Stimulated activated CD4-positive, alpha-beta T cell treated with anti-CD3 and anti-CD28 coated beads, Interleukin-15, amount 100 ng/mL, for 24 hours (primary cell): ENCODE results near the gene RNF212.
"Not testable (repeated sequence)": the region's sequence is repeated elsewhere in the genome, so short reads cannot be mapped to it uniquely, and the experiment has no call there.

Experiments used
- DNase-seq: peaks from one replicate; pipeline ENCODE4 v3.0.0-alpha.2; 2020

The RNF212 gene

GRCh38 chr4:1113311-1114009 is at the start of gene RNF212:
Gene RNF212, minus strand, starts transcription at chr4:1113564. Its CDS starts 100 bp downstream, at chr4:1113464.
- DNase-seq = peak; percentile 55

GRCh38 chr4:1160351-1160750 is 47.0 kb upstream of the RNF212 start:
- DNase-seq = no peak

DNA sequence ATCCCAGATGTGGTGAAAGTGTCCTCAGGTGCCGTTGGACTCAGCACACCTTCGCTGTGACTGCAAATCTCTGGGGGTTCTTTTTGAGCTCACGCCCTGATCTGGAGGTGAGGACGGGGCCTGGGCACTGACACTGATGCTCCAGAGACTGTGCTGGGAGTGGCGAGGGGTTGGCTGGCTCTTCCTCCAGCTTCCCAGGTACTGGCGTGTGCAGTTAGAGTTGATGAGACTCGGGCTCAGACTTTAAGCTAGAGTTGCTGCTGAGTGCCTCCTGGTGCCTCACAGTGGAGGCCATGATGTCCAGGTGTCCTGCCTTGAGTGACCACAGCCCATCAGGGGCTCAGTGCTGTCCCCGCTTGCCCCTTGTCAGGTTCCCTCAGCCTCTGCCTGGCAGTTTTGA is 42.7 kb upstream of the RNF212 start:
- DNase-seq = no peak

GRCh38 chr4:1155314-1155713 is 42.0 kb upstream of the RNF212 start:
- DNase-seq = no peak

DNA sequence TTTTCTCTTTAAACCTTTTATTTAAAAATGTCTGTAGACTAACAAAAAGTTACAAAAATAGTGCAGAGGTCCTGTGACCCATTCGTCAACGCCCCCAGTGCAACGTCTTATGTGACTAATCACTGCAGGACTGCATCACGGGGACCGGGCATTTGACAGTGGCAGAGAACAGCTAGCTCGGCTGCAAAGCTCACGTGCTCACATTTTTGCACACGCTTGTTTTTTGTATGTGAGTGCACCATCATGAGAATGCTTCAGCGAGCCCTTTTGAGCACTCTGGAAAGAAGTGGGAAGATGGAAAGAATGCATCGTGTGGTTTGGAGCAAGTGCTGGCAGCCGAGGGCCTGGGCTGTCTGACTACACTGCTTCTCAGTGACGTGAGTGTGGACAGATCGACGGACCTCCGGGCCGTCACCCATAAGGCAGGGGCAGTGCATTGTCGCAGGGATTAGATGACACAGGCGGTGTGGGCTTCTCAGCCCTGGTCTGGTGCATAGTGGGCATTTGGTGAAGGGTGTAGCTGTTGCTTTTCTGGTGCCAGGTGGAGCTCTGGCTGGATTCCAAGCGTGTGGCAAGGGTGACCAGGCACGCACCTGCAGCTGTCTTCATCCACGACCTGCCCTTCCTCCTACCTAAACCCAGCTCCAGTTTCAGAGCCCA is 41.3 kb upstream of the RNF212 start:
- DNase-seq = no peak

DNA sequence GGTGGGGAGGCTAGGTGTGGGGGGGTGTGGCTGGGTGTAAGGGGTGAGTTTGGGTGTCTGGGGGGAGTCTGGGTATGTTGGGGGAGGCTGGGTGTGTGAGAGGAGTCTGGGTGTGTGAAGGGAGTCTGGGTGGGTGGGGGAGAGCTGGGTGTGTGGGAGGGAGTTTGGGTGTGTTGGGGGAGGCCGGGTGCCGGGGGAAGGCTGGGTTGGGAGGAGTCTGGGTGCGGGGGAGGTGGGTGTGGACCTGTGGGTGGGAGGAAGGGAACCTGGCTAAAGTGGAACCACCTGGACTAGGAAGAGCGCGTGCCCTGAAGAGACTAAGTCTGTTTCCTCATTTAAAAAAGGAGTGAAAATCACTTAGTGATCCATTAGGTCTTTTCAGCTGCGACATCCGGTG is 40.8 kb upstream of the RNF212 start:
- DNase-seq = no peak

DNA sequence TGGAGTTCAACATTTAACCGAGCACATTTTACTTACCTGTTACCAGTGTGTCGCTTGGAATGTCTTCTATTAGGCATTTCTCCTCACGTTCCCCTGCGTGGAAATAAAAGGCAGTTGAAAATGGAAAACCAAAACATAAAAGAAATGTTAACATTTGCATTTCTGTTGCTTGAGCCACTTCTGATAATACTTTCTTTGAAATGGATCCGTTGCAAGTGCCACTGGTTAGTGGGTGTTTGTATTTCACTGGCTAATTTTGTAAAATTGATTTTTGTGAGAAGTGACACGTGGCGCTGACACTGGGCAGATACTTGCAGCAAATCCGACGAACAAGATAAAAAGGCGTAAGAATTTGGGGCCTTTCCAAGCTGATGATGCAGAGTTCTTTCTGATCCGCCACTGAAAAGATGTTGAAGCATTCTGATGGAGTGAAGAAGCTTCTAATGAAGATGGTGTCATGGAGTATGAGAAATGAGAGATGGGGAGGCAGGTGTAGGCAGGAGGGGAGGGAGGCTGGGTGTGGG is 40.3 kb upstream of the RNF212 start:
- DNase-seq = no peak

- DNase-seq = no peak
These were observed 38.9 kb upstream of the RNF212 start for GRCh38 chr4:1152290-1152689.

- no peak for DNase-seq
These were observed 38.2 kb upstream of the RNF212 start for GRCh38 chr4:1151541-1151940.

GRCh38 chr4:1150875-1151274 is 37.5 kb upstream of the RNF212 start:
- DNase-seq = no peak

- no peak for DNase-seq
These were observed 26.5 kb upstream of the RNF212 start for GRCh38 chr4:1139860-1140259.

- no peak for DNase-seq
These were observed 24.5 kb upstream of the RNF212 start for GRCh38 chr4:1137850-1138249.

- no peak for DNase-seq
These were observed 23.9 kb upstream of the RNF212 start for GRCh38 chr4:1137063-1137776.

GRCh38 chr4:1136048-1136447 is 22.7 kb upstream of the RNF212 start:
- DNase-seq = no peak

DNA sequence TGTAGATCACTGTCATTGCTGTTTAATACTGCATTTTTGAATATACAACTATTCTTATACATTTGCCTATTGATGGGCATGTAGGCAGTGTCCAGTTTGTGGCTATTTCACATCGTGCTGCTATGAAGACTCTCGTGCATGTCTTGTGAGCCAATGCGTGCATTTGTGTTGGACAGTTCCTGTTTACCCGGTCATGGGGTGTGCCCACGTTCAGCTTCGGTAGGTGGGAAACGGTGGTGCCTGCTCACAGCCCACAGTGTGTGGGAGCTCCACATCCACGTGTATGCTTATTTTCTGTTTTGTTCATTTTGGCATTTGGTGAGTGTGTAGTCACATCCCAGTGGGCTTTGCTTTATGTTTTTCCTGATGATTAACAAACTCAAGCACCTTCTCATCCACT is 19.7 kb upstream of the RNF212 start:
- DNase-seq = no peak

DNA sequence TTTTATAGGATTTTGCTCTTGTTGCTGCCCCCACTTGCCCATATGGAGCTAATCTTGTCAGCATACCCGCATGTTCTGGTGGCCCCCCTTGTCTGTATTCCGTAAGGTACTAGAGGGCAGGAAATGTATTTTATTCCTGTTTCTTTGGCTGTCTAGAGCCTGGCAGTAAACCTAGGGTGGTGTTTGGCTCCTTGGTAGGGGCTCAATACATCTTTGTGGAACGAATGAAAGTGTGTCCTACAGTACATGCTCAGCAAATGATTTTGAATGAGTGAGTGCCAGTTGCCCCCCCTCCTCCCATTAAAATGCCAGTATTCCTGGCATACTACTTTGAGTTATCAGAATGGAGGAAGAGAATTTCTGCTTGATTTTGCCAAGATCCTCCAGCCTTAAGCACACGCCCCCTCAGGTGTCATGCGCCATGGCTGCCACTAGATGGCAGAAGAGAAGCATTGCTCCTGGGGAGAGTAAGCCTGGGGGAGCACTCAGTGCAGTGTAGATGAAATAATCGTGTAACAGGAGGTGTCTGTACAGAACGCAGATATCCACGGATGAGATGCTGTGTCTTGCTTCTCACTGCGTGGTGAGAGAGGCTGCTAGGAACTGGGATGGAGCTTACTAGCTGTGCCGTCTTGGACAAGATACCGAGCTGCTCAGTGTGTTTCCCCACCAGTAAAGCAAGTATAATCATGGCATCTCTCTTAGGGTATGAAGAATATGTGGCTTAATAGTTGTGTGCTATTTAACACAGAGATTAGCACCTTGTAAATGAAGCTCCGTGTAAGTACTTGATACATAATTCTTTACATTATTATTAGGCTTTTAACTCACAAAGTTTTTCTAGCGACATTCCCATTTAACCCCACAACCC is 17.2 kb upstream of the RNF212 start:
- peak; percentile 75 for DNase-seq

DNA sequence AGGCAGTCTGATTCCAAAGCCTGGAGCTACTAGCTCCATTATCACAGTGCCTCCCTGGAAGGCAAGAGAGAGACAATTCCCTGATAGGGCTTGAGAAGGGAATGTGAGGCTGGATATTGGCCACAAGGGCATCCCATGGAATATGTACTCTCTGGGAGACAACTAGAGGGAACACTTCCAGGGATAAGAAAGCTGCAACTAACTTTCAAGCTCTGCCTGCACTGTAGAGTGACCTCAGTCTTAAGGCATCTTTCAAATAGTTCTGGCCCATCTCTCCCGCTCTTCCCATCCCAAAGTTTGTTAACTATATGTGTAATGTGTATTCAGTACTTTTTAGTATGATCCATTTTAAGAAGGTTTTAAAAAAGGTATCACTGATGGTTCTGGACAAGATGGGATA is 13.1 kb upstream of the RNF212 start:
- no peak for DNase-seq

- not testable (repeated sequence) for DNase-seq
These were observed 12.1 kb upstream of the RNF212 start for GRCh38 chr4:1125466-1125865.

- DNase-seq = no peak
These were observed 11.5 kb upstream of the RNF212 start for GRCh38 chr4:1124818-1125217.

DNA sequence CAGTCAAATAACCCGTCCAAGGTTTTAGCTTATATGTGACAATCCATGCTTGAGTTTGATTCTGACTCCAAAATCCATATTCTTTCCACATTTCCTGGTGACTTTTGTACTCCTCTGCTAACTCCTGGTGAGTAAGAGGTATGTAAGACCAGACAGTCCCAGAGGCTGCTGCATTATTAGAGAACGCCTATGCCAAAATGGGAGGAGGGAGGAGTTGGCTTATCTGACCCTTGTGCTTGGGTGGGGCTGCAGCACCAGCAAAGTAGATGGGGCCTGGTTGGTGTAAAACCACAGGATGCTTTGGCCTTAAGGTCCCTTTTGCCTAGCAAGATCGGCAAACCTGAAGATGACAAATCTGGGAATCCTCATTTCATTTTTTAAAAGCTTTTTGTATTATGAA is 9.1 kb upstream of the RNF212 start:
- DNase-seq = no peak

DNA sequence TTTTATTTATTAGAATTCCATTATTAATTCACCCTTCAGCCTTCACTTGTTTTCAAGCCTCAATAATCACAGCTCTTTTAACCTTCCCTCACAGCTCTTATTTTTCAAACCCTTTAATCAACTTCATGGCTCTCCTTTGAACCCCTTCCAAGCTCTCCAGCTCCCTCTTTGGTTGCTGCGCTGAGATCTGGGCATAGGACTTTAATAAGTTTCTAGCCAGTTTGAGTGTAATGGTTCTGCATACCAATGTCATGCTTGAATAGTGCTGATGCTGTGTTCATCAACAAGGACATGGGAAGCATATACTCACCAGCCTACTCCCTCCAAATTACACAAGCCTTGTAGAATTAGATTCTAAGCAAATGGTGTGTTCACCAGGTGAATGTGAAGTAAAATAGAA is 3.5 kb upstream of the RNF212 start:
- DNase-seq = no peak

GRCh38 chr4:1115528-1116293 is 2.3 kb upstream of the RNF212 start:
- DNase-seq = no peak
